ENCODE results near the gene ZNF71. TPM values are rescaled to one million over a fixed set of nuclear protein-coding genes. Genes with fewer than 3 reads are reported as not detected.

Gene ZNF71
- total RNA-seq, 3 donors from 2014 or later: 5.4 to 9.8 (median 8.9) TPM

DNA sequence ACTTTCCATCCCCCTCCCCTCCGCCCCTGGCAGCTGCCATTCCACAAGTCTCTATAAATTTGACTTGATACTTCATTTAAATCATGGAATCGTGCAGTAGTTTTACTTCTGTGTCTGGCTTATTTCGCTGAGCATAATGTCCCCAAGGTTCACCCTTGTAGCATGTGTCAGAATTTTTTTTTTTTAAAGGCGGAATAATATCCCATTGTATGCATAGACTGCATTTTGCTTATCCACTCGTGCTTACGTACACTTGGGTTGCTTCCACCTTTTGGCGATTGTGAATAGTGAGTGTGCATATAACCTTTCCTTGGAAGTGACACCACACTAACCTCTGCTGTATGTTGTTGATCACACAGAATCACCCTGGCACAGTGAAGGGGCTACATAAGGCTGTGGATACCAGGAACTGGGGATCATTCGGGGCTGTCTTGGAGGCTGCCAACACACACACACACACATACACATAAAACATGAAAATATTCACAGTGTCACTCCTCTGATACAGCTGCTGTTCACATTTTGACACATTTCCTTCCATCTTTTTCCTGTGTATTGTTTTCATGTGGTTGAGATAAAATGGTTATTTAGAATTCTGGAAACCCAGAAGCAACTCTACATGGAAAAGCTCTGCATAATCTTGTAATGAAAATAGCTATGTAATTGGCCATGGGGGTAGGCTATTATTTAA is 13.3 kb downstream of the ZNF71 start:
- Histone ChIP-seq H3K36me3 (no peaks in the 10 kb centered on the region), H3K9me3 (peaks cover 81 to 94% of the 10 kb centered on the region in 2 donors)
- DNase-seq (ENCODE audit: low spot score in 2 of 2): no peak

DNA sequence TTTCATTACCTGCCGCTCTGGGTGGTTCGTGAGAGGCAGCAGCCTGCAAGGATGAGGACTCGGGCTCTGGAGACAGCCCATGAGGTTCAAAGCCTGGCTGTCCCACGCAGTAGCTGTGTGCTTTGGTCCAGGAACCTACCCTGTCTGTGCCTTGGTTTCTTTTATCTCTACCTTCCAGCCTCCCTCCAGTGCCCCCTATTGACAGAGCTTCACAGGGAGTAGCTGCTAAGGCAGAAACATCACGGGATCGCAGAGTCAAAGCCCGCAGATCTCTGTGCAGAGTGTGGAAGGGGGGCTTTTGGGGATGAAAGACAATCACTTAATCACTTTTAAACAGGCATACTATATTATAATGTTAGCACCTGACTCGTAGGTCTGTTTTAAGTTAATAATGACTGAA is 16.2 kb downstream of the ZNF71 start:
- TF ChIP-seq POLR2AphosphoS5 (IDR thresholded peaks at IDR 0.05) (no peak), POLR2A (IDR thresholded peaks at IDR 0.05) (no peak)
- TF ChIP-seq, protein P1, sequence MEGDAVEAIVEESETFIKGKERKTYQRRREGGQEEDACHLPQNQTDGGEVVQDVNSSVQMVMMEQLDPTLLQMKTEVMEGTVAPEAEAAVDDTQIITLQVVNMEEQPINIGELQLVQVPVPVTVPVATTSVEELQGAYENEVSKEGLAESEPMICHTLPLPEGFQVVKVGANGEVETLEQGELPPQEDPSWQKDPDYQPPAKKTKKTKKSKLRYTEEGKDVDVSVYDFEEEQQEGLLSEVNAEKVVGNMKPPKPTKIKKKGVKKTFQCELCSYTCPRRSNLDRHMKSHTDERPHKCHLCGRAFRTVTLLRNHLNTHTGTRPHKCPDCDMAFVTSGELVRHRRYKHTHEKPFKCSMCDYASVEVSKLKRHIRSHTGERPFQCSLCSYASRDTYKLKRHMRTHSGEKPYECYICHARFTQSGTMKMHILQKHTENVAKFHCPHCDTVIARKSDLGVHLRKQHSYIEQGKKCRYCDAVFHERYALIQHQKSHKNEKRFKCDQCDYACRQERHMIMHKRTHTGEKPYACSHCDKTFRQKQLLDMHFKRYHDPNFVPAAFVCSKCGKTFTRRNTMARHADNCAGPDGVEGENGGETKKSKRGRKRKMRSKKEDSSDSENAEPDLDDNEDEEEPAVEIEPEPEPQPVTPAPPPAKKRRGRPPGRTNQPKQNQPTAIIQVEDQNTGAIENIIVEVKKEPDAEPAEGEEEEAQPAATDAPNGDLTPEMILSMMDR (IDR thresholded peaks at IDR 0.05): no peak
- no peak for DNase-seq (ENCODE audit: low spot score in 2 of 2)

More for the DNA sequence above, 13.3 kb downstream of the ZNF71 start:
- intact Hi-C loops (cut with DNase I; ENCODE audit: low total_unique reads): no loop called here
- H3K27me3 ChIP-seq: no peaks in the 10 kb centered on the region
- H3K27ac ChIP-seq: no peak overlapping the region
- no peaks in the 10 kb centered on the region for H3K4me1 ChIP-seq
- no peak overlapping the region for H3K4me3 ChIP-seq
- TF ChIP-seq POLR2AphosphoS5 (IDR thresholded peaks at IDR 0.05): no peak
- TF ChIP-seq POLR2A (IDR thresholded peaks at IDR 0.05): no peak
- TF ChIP-seq, protein P1 (IDR thresholded peaks at IDR 0.05): no peak

DNA sequence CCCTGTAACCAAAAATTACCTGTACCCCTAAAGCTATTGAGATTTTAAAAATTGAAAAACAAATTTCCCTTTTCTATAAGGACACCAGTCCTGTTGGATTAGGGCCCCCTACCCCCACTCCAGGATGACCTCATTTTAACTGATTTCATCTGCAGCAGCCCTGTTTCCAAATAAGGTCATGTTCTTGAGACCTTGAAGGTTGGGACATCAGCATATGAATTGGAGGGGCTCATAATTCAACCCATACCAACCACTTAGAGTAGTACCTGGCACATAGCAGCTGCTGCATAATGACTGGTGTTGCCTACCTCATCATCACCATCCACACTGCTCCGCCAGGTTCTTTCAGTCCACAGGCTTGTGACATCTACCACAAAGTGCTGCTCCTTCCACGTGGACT is 17.6 kb downstream of the ZNF71 start:
- Histone ChIP-seq H3K36me3 (no peaks in the 10 kb centered on the region), H3K27ac (no peak overlapping the region), H3K9me3 (peaks cover 70 to 72% of the 10 kb centered on the region in 2 donors), H3K4me1 (no peaks in the 10 kb centered on the region), H3K4me3 (no peak overlapping the region), H3K27me3 (no peaks in the 10 kb centered on the region)
- TF ChIP-seq POLR2A (IDR thresholded peaks at IDR 0.05) (no peak), POLR2AphosphoS5 (IDR thresholded peaks at IDR 0.05) (no peak)
- TF ChIP-seq, protein P1 (IDR thresholded peaks at IDR 0.05): no peak
- no peak for DNase-seq (ENCODE audit: low spot score in 2 of 2)
- intact Hi-C loops (cut with DNase I; ENCODE audit: low total_unique reads): no loop called here

More for the DNA sequence above, 16.2 kb downstream of the ZNF71 start:
- H3K27me3 ChIP-seq: no peaks in the 10 kb centered on the region
- no peaks in the 10 kb centered on the region for H3K36me3 ChIP-seq
- peaks cover 69 to 84% of the 10 kb centered on the region in 2 donors for H3K9me3 ChIP-seq
- no peak overlapping the region for H3K4me3 ChIP-seq
- H3K4me1 ChIP-seq: no peaks in the 10 kb centered on the region
- intact Hi-C loops (cut with DNase I; ENCODE audit: low total_unique reads): no loop called here
- no peak overlapping the region for H3K27ac ChIP-seq

DNA sequence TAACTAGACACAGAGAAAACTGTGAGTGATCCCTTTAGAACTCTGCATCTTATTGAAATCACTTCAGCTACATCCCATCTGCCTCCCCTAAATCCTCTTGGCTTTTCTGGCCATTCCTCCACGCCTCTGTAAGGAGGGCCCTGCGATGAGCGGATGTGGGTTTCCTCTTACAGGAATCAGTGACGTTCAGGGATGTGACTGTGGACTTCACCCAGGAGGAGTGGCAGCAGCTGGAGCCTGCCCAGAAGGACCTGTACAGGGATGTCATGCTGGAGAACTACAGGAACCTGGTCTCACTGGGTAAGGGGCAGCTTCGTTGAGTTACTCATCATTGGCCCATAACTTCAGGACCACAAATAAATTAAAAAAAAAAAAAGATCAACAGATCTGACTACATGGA is 18.5 kb downstream of the ZNF71 start:
- DNase-seq (ENCODE audit: low spot score in 2 of 2): no peak
- H3K9me3 ChIP-seq: peaks cover 66 to 72% of the 10 kb centered on the region in 2 donors

DNA sequence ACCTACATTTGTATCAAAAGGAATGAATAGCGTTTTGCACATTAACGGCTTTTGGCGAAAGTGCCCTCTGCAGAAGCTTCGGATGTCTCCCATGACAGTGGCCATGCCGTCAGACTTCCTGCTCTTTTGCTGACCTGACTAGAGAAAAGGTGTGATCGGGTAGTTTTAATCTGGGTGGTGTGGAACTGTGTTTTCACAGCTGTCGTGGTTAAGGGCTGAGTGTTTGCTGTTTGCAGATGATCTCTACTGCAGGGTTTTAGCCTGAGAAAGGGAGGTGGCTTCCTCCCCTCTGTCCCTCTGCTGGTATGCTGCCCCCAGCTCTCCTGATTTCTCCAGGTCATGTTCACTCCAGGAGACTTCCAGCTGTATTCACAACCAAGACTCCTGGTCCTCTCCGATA is 22.4 kb downstream of the ZNF71 start:
- Histone ChIP-seq H3K9me3 (peaks cover 51 to 80% of the 10 kb centered on the region in 2 donors), H3K4me1 (no peaks in the 10 kb centered on the region), H3K27me3 (no peaks in the 10 kb centered on the region), H3K4me3 (no peak overlapping the region), H3K27ac (no peak overlapping the region), H3K36me3 (peaks cover 6% of the 10 kb centered on the region)
- intact Hi-C loops (cut with DNase I; ENCODE audit: low total_unique reads): no loop called here
- no peak for DNase-seq (ENCODE audit: low spot score in 2 of 2)
- no peak for TF ChIP-seq POLR2AphosphoS5 (IDR thresholded peaks at IDR 0.05)
- no peak for TF ChIP-seq POLR2A (IDR thresholded peaks at IDR 0.05)
- TF ChIP-seq, protein P1 (IDR thresholded peaks at IDR 0.05): no peak

More for the DNA sequence above, 18.5 kb downstream of the ZNF71 start:
- no peak overlapping the region for H3K4me3 ChIP-seq
- intact Hi-C loops (cut with DNase I; ENCODE audit: low total_unique reads): no loop called here
- H3K27ac ChIP-seq: no peak overlapping the region
- no peak for TF ChIP-seq POLR2A (IDR thresholded peaks at IDR 0.05)
- TF ChIP-seq, protein P1 (IDR thresholded peaks at IDR 0.05): no peak
- no peak for TF ChIP-seq POLR2AphosphoS5 (IDR thresholded peaks at IDR 0.05)
- H3K4me1 ChIP-seq: no peaks in the 10 kb centered on the region
- no peaks in the 10 kb centered on the region for H3K36me3 ChIP-seq
- H3K27me3 ChIP-seq: no peaks in the 10 kb centered on the region
